Measurements from ENCODE around the gene SYNE2.

Gene SYNE2

GRCh38 chr14:63909984-63910383 lies 57.2 kb downstream of the SYNE2 start:
- TF ChIP-seq, protein P1, sequence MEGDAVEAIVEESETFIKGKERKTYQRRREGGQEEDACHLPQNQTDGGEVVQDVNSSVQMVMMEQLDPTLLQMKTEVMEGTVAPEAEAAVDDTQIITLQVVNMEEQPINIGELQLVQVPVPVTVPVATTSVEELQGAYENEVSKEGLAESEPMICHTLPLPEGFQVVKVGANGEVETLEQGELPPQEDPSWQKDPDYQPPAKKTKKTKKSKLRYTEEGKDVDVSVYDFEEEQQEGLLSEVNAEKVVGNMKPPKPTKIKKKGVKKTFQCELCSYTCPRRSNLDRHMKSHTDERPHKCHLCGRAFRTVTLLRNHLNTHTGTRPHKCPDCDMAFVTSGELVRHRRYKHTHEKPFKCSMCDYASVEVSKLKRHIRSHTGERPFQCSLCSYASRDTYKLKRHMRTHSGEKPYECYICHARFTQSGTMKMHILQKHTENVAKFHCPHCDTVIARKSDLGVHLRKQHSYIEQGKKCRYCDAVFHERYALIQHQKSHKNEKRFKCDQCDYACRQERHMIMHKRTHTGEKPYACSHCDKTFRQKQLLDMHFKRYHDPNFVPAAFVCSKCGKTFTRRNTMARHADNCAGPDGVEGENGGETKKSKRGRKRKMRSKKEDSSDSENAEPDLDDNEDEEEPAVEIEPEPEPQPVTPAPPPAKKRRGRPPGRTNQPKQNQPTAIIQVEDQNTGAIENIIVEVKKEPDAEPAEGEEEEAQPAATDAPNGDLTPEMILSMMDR (conservative IDR thresholded peaks at IDR 0.05; ENCODE audit: low read depth, low read length) = no peak
- Histone ChIP-seq H4K20me1 (ENCODE audit: insufficient read depth) (no peaks in the 10 kb centered on the region), H3K4me2 (no peak overlapping the region), H3K9ac (no peak overlapping the region), H3K27ac (no peak overlapping the region), H3K79me2 (ENCODE audit: insufficient read depth, low read depth) (no peaks in the 10 kb centered on the region), H3K4me1 (ENCODE audit: low read depth, poor library complexity, severe bottlenecking) (no peaks in the 10 kb centered on the region), H3K4me3 (IDR thresholded peaks at IDR 0.05; ENCODE audit: insufficient read depth, low read depth, low read length) (no peak overlapping the region), H2AFZ (ENCODE audit: low read depth) (no peak overlapping the region), H3K27me3 (ENCODE audit: insufficient read depth, low read depth) (no peaks in the 10 kb centered on the region), H3K36me3 (ENCODE audit: insufficient read depth) (no peaks in the 10 kb centered on the region)

DNA sequence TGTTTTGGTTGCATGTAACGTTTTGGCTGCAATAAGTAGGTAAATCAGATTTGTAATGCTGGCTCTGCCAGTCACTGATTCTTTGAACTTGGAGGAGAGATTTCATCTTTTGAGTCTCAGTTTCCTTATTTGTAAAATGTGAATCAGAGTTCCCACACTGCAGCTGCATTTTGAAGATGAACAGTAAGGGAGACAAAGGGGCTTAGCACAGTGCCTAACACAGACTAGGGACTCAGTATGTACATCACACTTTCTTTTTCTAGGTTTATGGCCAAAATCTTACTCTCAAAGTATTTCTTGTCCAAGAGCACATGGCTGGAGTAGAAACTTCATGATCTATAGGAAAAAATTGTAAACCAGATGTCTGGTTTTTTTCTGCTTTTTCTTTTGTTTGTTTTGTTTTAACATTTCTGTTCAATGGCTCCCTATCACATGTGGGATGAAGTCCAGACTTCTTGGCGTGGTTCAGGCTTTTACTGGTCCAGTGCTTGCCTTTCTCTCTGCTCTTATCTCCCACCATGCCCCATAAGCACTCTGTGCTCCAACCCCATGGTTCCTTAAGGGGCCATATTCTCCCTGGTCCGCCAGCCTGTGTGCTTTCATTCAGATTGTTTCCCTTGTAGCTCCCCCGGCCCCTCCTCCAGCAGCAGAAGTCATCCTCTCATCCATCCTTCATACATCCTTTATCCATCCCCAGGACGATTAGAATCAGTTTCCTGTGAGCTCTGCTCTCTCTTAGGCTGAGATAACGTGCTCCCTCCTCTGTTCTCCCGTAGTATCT lies 58.0 kb downstream of the SYNE2 start:
- TF ChIP-seq, protein P1 (conservative IDR thresholded peaks at IDR 0.05; ENCODE audit: low read depth, low read length) = no peak
- Histone ChIP-seq H3K4me3 (IDR thresholded peaks at IDR 0.05; ENCODE audit: insufficient read depth, low read depth, low read length) (no peak overlapping the region), H4K20me1 (ENCODE audit: insufficient read depth) (no peaks in the 10 kb centered on the region), H3K4me2 (no peak overlapping the region), H3K9ac (no peak overlapping the region), H3K4me1 (ENCODE audit: low read depth, poor library complexity, severe bottlenecking) (no peaks in the 10 kb centered on the region), H3K27me3 (ENCODE audit: insufficient read depth, low read depth) (no peaks in the 10 kb centered on the region), H3K27ac (no peak overlapping the region), H2AFZ (ENCODE audit: low read depth) (no peak overlapping the region), H3K79me2 (ENCODE audit: insufficient read depth, low read depth) (no peaks in the 10 kb centered on the region), H3K36me3 (ENCODE audit: insufficient read depth) (no peaks in the 10 kb centered on the region)

GRCh38 chr14:63911404-63911803 lies 58.6 kb downstream of the SYNE2 start:
- no peak overlapping the region for H3K4me2 ChIP-seq
- H3K79me2 ChIP-seq (ENCODE audit: insufficient read depth, low read depth) = no peaks in the 10 kb centered on the region
- no peak overlapping the region for H2AFZ ChIP-seq (ENCODE audit: low read depth)
- no peak overlapping the region for H3K4me3 ChIP-seq (IDR thresholded peaks at IDR 0.05; ENCODE audit: insufficient read depth, low read depth, low read length)
- no peaks in the 10 kb centered on the region for H3K27me3 ChIP-seq (ENCODE audit: insufficient read depth, low read depth)
- H3K9ac ChIP-seq = no peak overlapping the region
- no peaks in the 10 kb centered on the region for H3K36me3 ChIP-seq (ENCODE audit: insufficient read depth)
- no peak overlapping the region for H3K27ac ChIP-seq
- H4K20me1 ChIP-seq (ENCODE audit: insufficient read depth) = no peaks in the 10 kb centered on the region
- TF ChIP-seq, protein P1 (conservative IDR thresholded peaks at IDR 0.05; ENCODE audit: low read depth, low read length) = no peak
- H3K4me1 ChIP-seq (ENCODE audit: low read depth, poor library complexity, severe bottlenecking) = no peaks in the 10 kb centered on the region

DNA sequence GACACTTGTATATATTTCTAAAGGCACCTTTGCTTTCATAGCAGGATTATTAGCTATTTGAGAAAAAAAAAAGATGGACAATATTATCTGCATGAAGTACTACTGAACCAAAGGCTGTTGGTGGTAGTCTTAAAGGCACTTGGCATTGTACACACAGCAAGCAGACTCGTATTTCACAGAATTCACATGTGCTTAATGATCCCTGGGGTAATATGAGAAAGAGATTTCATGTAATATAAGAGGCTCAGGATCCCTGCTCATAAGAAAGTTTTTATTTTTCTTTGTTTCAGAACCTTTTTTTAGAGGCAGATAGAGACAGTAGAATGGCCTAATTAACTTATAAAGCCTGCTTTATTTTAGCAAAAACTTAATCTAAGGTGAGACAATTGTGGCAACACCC lies 59.5 kb downstream of the SYNE2 start:
- no peaks in the 10 kb centered on the region for H4K20me1 ChIP-seq (ENCODE audit: insufficient read depth)
- no peak overlapping the region for H3K9ac ChIP-seq
- H3K4me1 ChIP-seq (ENCODE audit: low read depth, poor library complexity, severe bottlenecking) = no peaks in the 10 kb centered on the region
- TF ChIP-seq, protein P1 (conservative IDR thresholded peaks at IDR 0.05; ENCODE audit: low read depth, low read length) = no peak
- H2AFZ ChIP-seq (ENCODE audit: low read depth) = no peak overlapping the region
- no peaks in the 10 kb centered on the region for H3K79me2 ChIP-seq (ENCODE audit: insufficient read depth, low read depth)
- H3K4me2 ChIP-seq = no peak overlapping the region
- H3K27ac ChIP-seq = no peak overlapping the region
- no peaks in the 10 kb centered on the region for H3K36me3 ChIP-seq (ENCODE audit: insufficient read depth)
- no peak overlapping the region for H3K4me3 ChIP-seq (IDR thresholded peaks at IDR 0.05; ENCODE audit: insufficient read depth, low read depth, low read length)
- no peaks in the 10 kb centered on the region for H3K27me3 ChIP-seq (ENCODE audit: insufficient read depth, low read depth)

Data from KMS-11 (cell line).